H4 (cell line): ENCODE data around the gene KRR1. TPM values are rescaled to one million over a fixed set of nuclear protein-coding genes. Genes with fewer than 3 reads are reported as not detected.

Experiments used
- total RNA-seq: library from RNA; depleted of rRNA; stranded (reverse); fragments of >200 nt; shearing (Covaris generic); gene quantifications from 2 replicates; pipeline ENCODE4 v1.2.3, GENCODE V29; 2014; rRNA removed

Gene KRR1
- total RNA-seq, 1 experiment from 2014 or later: 76.8 TPM

Other genes starting within 250 kb of the KRR1 start
- gene CAPS2, start 181.3 kb downstream of the KRR1 start, total RNA-seq: 3.0 and 6.6 TPM in 2 replicates
- gene GLIPR1L1, start 176.9 kb downstream of the KRR1 start, total RNA-seq: not detected in 2 replicates
- 0.14 TPM in 1 of 2 replicates, not detected in the other for gene GLIPR1L2, start 120.5 kb downstream of the KRR1 start, total RNA-seq
- gene GLIPR1, start 30.9 kb downstream of the KRR1 start, total RNA-seq: 39.9 and 42.0 TPM in 2 replicates